GM21381 (cell line): ENCODE data around the gene CFAP119.

Experiments used
- ATAC-seq: cut with Tn5 transposase; IDR thresholded peaks from one replicate; pipeline ENCODE4 v1.9.1; 2021; ENCODE audit warnings: mild to moderate bottlenecking, moderate library complexity; ENCODE audit not compliant: unreplicated experiment

CFAP119 gene

DNA sequence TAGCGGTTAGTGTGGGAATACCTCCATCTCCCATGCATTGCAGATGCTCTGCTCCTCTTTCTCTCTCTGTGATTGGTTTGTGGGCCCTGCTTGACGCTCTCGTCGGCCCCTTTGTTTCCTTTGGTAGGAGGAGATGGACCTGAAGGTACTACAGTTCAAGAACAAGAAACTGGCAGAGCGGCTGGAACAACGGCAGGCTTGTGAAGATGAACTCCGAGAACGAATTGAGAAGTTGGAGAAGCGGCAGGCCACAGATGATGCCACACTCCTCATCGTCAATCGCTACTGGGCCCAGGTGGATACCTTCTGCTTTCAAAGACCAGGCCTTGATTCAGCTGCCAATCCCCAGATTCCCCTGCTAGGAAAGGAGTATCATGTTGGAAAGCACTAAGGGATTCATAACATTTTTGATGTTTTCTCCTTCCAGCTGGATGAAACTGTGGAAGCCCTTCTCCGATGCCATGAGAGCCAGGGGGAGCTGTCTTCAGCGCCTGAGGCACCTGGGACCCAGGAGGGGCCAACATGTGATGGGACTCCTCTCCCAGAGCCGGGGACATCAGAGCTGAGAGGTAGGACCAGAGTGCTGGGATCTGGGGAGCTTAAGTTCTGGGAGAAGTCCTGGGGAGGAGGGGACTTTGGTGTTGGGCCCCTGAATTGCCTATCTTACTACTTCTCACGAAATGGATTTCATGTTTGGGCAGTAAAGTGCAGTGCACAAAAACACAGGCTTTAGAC is 1.3 kb upstream of the CFAP119 start:
- ATAC-seq, result no peak

DNA sequence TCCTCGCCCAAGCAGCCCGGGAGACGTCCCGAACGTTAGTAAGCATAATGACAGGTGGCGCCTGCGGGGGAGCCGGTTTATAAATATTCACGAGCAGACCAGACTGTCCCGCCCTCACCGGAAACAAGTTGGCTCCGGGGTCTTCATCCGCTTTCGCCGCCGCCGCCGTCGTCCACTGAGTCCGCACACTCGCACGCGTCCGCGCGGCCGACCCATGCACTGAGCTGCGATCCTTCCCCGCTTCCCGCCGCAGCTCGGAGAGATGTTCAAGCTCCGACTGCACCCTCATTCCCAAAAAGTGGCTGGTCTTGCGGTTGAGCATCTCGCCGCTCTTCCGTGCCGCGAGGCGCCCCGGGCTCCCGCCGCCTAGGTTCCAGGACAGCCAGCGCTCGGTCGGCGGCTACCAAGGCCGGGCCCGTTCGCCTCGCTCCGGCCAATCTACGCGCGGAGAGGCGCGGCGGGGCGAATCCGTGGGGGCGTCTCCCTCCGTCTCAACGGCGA is 385 bp downstream of the CFAP119 start:
- ATAC-seq, result peak; percentile 18

DNA sequence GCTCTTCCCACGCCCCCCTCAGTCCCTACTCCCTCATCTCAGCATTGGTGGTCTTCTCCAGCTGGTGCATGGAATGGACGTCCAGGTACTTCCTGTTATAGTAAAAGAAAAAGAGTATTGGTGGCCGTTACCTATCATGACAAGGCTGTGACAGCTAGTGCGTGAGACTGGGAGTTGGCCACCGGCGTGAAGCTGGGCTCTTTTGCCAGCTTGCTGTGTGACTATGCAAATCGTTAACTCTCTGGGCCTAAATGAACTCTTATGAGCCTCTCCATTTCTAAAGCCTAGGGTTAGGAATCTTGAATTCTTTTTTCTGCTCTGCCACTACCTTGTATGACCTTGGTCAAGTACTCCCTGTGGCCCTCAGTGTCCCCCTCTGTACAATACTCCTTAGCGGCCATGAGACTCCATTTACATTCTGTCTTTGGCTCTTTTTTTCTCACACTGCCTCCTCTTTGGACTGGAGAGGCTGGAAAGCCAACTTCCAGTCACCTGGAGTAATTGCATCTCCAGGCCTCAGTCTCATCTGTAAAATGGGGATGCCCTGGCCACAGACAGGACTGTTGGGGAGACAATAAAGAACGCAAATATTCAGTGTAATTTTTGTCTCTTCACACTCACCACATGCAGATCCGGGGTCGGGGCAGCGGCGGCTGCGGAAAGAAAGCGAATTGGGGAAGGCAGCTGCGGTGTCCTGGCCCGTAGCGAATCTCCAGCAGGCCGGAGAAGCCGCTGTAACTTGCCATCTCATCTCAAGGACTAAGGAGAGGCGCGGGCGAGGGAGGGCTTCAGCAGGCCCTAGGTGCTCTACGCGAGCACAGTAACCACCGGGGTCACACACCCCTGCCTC is 1.1 kb downstream of the CFAP119 start:
- no peak for ATAC-seq

GRCh38 chr16:30760001-30760559 is 1.8 kb downstream of the CFAP119 start:
- no peak for ATAC-seq

- ATAC-seq, result no peak
These were observed 2.8 kb downstream of the CFAP119 start for GRCh38 chr16:30758988-30759491.

- ATAC-seq, result no peak
These were observed 4.5 kb downstream of the CFAP119 start for GRCh38 chr16:30757316-30757715.

DNA sequence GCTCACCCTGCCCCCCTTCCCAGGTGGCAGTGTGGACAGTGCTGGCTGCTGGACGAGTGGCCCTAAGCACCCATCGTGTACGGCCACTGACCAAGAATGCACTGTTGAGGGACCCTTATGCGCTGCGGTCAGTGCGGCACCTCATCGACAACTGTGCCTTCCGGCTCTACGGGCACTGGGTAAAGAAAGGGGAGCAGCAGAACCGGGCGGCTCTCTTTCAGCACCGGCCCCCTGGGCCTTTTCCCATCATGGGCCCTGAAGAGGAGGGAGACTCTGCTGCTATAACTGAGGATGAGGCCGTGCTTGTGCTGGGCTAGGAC is 5.1 kb downstream of the CFAP119 start:
- ATAC-seq, result no peak

GRCh38 chr16:30755955-30756780 is 5.7 kb downstream of the CFAP119 start:
- ATAC-seq, result no peak

DNA sequence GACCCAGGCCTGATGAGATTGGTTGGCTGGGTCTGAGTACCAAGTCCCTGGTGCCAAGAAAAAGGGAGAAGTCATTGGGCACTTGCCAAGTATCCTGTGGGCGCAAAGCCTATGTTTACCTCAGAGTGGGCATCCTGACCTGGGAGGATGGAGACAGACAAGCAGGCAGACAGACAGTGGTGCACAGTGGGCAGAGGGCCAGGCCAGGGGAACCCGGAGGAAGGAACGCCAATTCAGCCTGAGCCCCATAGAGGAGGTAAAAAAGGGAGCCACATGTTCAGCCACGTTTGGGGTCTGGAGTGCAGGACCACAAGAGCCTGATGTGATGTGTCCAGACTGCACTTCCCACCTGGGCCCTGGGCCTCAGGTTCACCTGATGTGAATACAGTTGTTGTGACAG is 8.3 kb downstream of the CFAP119 start:
- no peak for ATAC-seq

DNA sequence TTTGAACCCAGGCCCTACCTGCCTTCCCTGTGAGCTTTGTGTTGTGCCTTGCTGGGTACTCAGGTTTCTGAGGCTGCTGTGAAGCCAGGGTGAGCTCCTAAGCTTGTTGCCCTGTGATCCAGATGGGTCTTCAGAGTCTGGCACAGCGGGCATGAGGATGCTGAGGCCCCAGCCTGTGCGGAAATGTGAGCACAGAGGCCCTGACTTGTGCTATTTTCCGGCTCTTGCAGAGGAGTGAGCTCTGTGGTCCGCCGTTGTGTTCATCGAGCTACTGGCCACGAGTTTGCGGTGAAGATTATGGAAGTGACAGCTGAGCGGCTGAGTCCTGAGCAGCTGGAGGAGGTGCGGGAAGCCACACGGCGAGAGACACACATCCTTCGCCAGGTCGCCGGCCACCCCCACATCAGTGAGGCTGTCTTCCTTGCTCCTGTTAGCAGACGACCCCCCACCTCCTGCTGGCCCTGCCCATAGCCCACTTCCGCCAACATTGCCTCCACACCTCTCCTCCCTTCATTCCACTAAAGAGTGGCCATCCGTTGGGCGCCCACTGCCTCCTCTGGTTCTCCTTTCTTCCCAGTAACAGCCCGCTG is 10.9 kb downstream of the CFAP119 start:
- no peak for ATAC-seq

DNA sequence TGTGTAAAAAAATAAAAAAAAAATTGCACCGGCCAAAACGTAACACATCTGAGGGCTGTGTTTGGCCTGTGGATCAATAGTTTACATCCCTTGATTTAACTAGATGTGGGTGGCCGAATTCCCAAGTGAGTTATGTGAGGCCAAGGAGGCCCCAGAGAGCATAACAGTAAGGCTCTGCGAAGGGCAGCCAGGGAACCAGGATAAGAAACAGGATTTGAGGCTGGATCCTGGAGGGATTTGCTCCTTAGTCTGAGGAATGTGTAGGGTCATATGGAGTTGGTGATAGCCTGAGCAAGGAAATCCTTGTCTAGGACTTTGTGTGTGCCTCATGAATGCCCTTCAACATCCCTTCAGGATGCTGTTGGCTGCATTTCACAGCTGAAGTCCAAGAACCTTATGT is 11.7 kb downstream of the CFAP119 start:
- no peak for ATAC-seq

- ATAC-seq, result peak; percentile 5
These were observed 13.0 kb downstream of the CFAP119 start for GRCh38 chr16:30748634-30749445.

- peak; percentile 93 for ATAC-seq
These were observed 13.8 kb downstream of the CFAP119 start, which contains the start of gene PHKG2 for GRCh38 chr16:30747799-30748633. PHKG2 (plus strand) TSS chr16:30748425; CDS start chr16:30748821, 396 bp downstream.

DNA sequence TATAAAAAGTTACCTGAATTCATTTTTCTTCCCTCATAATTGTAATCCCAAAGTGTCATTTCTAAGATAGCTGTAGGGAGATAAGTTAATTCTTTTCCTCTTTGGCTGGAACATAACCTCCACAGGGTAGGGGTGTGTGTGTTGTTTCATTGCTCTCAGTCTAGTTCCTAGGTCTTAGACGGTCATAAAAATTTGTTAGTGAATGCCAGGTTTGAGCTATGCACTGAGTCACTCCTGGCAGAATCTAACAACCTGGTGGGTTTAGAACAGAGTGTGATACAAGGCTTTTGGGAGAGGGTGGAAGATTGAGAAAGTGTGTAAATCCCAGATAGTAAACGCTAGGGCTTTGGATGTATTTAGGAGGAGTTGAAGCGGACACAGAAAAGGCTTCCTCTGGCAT is 14.5 kb downstream of the CFAP119 start:
- no peak for ATAC-seq

- ATAC-seq, result no peak
These were observed 15.2 kb downstream of the CFAP119 start for GRCh38 chr16:30746638-30747175.

DNA sequence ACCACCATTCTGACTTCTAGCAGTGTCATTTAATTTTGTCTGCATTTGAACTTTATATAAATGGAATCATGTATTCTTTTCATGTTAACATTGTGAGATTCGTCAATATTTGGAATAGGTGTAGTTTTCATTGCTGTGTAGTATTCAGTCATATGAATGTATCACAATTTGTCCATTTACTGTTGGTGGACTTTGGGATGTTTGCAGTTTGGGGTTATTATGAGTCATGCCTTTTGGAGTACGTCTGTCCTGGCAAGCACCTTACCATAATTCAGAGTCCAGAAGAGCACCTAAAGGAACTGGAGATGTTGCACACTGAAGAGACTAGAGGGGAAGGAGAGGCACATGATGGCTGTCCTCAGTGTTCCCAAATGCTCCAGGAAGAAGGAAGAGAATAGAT is 16.8 kb downstream of the CFAP119 start:
- no peak for ATAC-seq

GRCh38 chr16:30744183-30744582 is 17.7 kb downstream of the CFAP119 start:
- ATAC-seq, result no peak

GRCh38 chr16:30743716-30744115 is 18.1 kb downstream of the CFAP119 start:
- ATAC-seq, result no peak
